COLO829 (cell line): ENCODE measurements around the gene LRIG1.
A peak's percentile ranks its signal among the peaks of the same experiment; 100 is the strongest.

ENCODE experiments used
- DNase-seq: peaks from one replicate; pipeline ENCODE4 v3.0.0; 2012; ENCODE audit warnings: low spot score

LRIG1 gene

GRCh38 chr3:66354001-66354400 lies 146.8 kb downstream of the LRIG1 start:
- DNase-seq, result no peak

- DNase-seq, result no peak
Observed at GRCh38 chr3:66353530-66353929, 147.3 kb downstream of the LRIG1 start.

DNA sequence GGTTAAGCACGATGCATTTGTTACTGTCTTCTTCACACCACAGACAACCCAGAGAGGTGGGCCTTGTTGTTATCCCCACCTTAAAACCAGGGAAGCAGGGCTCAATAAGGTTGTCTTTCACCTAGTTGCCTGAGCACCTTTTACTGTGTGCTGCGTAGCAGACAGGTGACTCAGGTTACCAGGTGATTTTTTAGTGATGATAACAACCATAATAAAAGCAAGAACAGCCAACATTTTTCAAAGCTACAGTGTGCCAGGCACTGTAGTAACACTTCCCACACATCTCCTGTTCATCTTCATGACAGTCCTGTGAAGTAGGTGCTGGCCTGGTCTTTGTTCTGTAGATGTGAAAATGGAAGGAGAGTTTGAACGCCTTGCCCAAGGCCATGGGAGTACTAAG lies 147.8 kb downstream of the LRIG1 start:
- no peak for DNase-seq

DNA sequence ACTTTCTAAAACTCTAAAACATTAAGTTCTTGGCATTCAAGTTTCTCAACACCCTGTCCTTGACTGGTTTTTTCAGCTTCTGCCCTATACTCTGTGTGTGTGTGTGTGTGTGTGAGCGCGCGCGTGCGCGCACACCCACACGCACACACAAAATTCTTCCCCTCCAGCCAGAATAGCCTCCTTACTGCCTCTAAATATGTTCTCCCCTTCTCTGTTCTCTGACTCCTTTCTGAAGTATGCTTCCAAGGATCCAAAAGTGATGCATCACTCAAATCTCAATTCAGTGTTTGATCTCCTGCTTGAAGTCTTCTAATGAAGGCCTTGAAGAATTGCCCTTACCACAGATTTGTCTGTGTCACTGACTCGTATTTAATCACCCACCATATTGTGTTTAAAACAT lies 150.2 kb downstream of the LRIG1 start:
- DNase-seq, result no peak

DNA sequence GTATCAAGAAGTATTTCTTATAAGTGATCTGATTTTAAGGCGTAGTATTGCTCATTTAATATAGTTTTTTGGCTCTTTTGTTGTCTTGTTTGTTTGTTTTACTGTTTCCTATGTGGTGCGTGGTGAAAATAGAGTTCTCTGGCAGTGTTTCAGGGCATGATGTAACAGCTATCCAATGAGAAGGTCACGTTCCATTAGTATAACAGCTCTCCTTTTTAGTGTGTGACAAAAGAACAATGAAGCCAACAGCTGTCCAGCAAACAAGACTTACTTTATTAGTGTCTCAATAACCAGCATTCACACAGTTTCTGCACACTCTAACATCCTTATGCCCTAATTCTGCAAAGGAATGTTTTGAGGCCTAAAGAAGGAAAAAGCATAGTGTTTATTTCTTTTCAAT lies 152.1 kb downstream of the LRIG1 start:
- DNase-seq, result no peak

DNA sequence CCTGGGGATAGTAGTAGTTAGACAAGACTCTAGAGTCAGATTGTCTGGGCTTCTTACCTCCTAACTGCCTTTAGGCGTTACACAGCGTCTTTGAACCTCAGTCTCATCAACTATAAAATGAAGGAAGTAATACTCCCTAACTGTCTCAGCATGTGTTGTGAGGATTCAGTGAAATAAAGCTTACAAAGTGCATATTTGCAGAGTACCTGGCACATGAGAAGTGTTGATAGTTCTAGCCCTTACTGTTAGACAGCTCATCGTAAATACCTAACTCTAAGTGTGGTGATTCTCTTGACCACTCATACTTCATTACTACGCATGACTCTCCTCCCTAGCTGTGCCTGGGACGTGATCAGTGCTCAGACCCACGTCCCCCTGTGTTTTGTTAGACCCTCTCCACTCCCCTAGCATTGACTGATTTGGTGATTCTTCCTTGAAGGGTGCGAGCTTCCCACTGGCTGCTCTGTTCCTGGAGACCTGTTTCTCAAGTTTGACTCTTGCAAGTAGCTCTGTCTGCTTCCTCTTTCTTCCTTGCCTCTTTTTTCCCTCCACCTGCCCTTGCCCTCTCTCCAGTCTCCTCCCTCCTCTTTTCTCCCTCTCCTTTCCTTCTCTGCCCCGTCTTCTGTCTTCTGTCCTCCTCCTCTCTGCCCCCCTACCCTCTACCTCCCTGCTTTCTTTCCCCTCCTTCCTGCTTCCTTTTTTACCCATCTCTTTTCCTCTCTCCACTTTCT lies 155.8 kb downstream of the LRIG1 start:
- DNase-seq, result no peak

DNA sequence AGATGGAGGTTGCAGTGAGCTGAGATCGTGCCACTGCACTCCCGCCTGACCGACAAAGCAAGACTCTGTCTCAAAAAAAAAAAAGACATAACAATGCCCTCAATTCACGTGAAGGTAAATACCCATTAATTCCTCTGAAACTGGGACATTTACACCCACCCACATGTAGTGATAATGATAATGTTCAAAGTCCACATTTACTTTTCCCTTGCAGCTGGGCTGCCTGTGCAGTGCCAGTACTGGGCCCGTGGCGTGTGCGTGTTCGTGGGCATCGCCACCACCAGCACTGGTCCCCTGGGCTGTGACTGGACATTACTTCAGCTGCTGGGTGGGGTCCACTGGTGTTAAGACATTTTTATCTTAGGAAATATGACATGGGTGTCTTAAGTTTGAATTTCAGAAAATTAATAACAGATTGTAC lies 156.4 kb downstream of the LRIG1 start:
- no peak for DNase-seq

GRCh38 chr3:66342717-66343356 lies 158.0 kb downstream of the LRIG1 start:
- DNase-seq, result no peak

DNA sequence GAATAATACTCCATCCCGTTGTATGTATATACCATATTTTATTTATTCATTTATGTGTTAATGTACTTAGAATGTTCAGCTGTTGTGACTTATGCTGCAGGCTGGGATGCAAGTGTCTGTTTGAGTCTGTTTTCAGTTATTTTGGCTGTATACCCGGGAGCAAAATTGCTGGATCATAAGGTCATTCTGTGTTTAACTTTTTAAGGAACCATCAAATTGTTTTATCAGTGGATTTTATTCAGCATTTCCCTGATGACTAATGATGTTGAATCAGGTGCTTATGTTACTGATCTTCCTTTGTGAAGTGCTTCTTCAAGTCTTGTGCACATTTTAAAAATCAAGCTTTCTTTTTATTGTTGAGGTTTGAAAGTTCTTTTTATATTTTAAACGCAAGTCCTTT lies 161.9 kb downstream of the LRIG1 start:
- DNase-seq, result peak; percentile 61

GRCh38 chr3:66336333-66336766 lies 164.5 kb downstream of the LRIG1 start:
- DNase-seq, result no peak

DNA sequence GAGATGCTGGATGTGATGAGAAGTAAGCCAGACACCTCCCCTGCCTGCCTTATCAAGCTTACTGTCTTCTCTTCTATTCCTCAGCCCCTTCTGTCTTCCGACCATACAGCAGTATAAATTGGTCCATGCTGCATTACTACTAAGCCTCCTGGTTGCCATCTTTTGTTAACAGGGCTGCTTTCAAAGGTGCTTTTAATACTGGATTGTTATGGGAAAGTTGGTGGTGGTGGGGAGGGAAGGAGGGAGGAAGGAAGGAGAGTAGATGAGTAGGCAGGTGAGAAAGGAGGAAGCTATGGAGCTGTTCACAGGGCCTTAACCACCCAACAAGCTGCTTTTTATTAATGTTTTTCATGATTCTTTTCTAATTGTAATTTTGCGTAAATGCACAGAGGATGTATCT lies 165.2 kb downstream of the LRIG1 start:
- DNase-seq, result no peak
